ENCODE results near the gene KLHL29. TPM values are rescaled to one million over a fixed set of nuclear protein-coding genes. Genes with fewer than 3 reads are reported as not detected.

The KLHL29 gene
- polyA plus RNA-seq, 1 of the 3 experiments (the other 2 are of a cell fraction), result 4.6 TPM

DNA sequence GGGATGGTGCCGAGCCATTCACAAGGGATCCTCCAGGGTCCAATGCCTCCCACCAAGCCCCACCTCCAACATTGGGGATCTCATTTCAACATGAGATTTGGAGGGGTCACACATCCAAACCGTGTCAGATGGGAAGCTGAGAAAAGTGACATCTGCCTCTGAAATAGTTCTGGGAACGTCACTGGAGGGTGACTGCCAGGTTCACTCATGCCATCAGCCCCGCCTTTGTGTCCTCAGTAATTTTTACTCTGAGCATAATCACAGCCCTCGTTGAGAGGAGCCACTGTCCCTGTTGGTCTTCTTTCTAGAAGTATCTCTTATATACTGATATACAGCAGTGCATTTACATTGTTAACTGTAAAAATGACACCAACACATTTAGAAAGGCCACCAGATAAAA is 67.4 kb downstream of the KLHL29 start (continued):
- TF ChIP-seq FOXM1 (IDR thresholded peaks at IDR 0.05; ENCODE audit: low read depth) (no peak), YY1 (IDR thresholded peaks at IDR 0.05; ENCODE audit: low read depth) (no peak), POLR2AphosphoS5 (IDR thresholded peaks at IDR 0.05; ENCODE audit: low read depth, low read length) (no peak)

DNA sequence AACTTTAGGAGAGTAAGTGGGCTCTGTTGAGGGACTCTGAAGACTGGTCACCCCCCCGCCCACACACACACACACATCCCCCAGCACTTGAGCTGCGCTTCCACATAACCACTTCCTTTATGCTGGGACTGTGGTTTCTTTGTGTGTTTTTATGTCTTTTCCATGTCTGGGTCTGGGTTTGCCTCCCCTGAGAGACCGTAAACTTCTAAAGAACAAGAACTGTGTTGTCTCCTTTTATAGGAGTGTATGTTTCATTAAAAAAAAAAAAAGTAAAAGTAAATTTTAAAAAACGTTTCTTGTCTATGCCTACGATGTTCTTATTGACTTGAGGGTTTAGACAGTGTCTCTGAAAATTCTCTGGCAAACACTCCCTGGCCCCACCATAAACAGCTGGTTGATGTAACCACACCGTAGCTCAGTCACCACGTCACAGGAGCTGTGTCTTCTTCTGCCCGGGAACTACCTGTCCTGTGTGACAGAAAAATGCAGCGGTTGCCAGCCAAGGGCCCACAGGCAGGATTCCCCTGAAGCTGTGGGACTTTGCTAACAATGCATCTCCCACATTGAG is 68.0 kb downstream of the KLHL29 start:
- no peaks in the 10 kb centered on the region for H3K27me3 ChIP-seq (ENCODE audit: insufficient read depth)
- H3K4me3 ChIP-seq (ENCODE audit: low read depth in 2 of 2, low read length in 1 of 2), result no peak overlapping the region
- DNase-seq, result no peak
- H3K4me1 ChIP-seq (ENCODE audit: control insufficient read depth in 1 of 2, insufficient read depth in 2 of 2, low read depth in 1 of 2, low read length in 1 of 2), result peaks cover 11 to 38% of the 10 kb centered on the region in 2 experiments; a peak in 3 of 4 replicates
- no peaks in the 10 kb centered on the region for H4K20me1 ChIP-seq (ENCODE audit: insufficient read depth)
- no peaks in the 10 kb centered on the region for H3K9me3 ChIP-seq
- POLR2A ChIA-PET, result no interaction called here
- H3F3A ChIP-seq (replicated peaks; ENCODE audit: insufficient read depth), result no peaks in the 10 kb centered on the region
- no peak overlapping the region for H3K4me2 ChIP-seq
- no peaks in the 10 kb centered on the region for H3K79me2 ChIP-seq (ENCODE audit: insufficient read depth)
- TF ChIP-seq NFIC (IDR thresholded peaks at IDR 0.05; ENCODE audit: borderline replicate concordance) (no peak), FOXM1 (IDR thresholded peaks at IDR 0.05; ENCODE audit: low read depth) (no peak), CHD2 (IDR thresholded peaks at IDR 0.05; ENCODE audit: low read length, partially characterized antibody) (no peak), RAD21 (IDR thresholded peaks at IDR 0.05; ENCODE audit: low read length) (no peak), EZH2phosphoT487 (IDR thresholded peaks at IDR 0.05; ENCODE audit: borderline replicate concordance, low read depth) (no peak), GATA2 (CRISPR knock-in tag; IDR thresholded peaks at IDR 0.05) (no peak), FOXJ3 (CRISPR knock-in tag; IDR thresholded peaks at IDR 0.05) (no peak), SMC3 (IDR thresholded peaks at IDR 0.05; ENCODE audit: low read depth, low read length) (no peak), NRF1 (IDR thresholded peaks at IDR 0.05; ENCODE audit: low read depth, low read length) (no peak), EP300 (IDR thresholded peaks at IDR 0.05; ENCODE audit: borderline replicate concordance in 1 of 2, low read depth in 1 of 2, low read length in 1 of 2) (no peak), GABPA (IDR thresholded peaks at IDR 0.05; ENCODE audit: low read depth) (no peak), SIN3A (IDR thresholded peaks at IDR 0.05; ENCODE audit: borderline replicate concordance, low read depth, low read length) (no peak), POLR2AphosphoS5 (IDR thresholded peaks at IDR 0.05; ENCODE audit: low read depth, low read length) (no peak), RXRA (IDR thresholded peaks at IDR 0.05; ENCODE audit: borderline replicate concordance, low read depth) (no peak), ELF1 (IDR thresholded peaks at IDR 0.05) (no peak), FOSL2 (IDR thresholded peaks at IDR 0.05; ENCODE audit: borderline replicate concordance, low read depth) (no peak), TEAD4 (IDR thresholded peaks at IDR 0.05; ENCODE audit: borderline replicate concordance, insufficient read depth) (no peak)
- TF ChIP-seq, protein P1, sequence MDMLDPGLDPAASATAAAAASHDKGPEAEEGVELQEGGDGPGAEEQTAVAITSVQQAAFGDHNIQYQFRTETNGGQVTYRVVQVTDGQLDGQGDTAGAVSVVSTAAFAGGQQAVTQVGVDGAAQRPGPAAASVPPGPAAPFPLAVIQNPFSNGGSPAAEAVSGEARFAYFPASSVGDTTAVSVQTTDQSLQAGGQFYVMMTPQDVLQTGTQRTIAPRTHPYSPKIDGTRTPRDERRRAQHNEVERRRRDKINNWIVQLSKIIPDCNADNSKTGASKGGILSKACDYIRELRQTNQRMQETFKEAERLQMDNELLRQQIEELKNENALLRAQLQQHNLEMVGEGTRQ (IDR thresholded peaks at IDR 0.05; ENCODE audit: borderline replicate concordance, low read depth, low read length), result no peak
- TF ChIP-seq, protein P2, sequence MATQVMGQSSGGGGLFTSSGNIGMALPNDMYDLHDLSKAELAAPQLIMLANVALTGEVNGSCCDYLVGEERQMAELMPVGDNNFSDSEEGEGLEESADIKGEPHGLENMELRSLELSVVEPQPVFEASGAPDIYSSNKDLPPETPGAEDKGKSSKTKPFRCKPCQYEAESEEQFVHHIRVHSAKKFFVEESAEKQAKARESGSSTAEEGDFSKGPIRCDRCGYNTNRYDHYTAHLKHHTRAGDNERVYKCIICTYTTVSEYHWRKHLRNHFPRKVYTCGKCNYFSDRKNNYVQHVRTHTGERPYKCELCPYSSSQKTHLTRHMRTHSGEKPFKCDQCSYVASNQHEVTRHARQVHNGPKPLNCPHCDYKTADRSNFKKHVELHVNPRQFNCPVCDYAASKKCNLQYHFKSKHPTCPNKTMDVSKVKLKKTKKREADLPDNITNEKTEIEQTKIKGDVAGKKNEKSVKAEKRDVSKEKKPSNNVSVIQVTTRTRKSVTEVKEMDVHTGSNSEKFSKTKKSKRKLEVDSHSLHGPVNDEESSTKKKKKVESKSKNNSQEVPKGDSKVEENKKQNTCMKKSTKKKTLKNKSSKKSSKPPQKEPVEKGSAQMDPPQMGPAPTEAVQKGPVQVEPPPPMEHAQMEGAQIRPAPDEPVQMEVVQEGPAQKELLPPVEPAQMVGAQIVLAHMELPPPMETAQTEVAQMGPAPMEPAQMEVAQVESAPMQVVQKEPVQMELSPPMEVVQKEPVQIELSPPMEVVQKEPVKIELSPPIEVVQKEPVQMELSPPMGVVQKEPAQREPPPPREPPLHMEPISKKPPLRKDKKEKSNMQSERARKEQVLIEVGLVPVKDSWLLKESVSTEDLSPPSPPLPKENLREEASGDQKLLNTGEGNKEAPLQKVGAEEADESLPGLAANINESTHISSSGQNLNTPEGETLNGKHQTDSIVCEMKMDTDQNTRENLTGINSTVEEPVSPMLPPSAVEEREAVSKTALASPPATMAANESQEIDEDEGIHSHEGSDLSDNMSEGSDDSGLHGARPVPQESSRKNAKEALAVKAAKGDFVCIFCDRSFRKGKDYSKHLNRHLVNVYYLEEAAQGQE (IDR thresholded peaks at IDR 0.05; ENCODE audit: low read depth, low read length), result no peak
- CTCF ChIA-PET, result interaction anchor here (2.1 kb wide), 1 partner anchor 48 kb away, joined by 11 read pairs; no protein-coding TSS in a partner anchor
- H3K27ac ChIP-seq (ENCODE audit: low read depth in 2 of 2, low read length in 1 of 2), result no peak overlapping the region
- H3K9ac ChIP-seq, result no peak overlapping the region
- WGBS (ENCODE audit: low lambda C conversion rate), result 79% methylated on average over 9 of the region's 9 CpGs
- H3K36me3 ChIP-seq (replicated peaks in 1 of 2; ENCODE audit: control insufficient read depth in 1 of 2, insufficient read depth in 2 of 2, low read length in 1 of 2), result no peaks in the 10 kb centered on the region
- no peak overlapping the region for H2AFZ ChIP-seq (ENCODE audit: low read depth)
- H3K9me2 ChIP-seq, result no peaks in the 10 kb centered on the region

Measured in SK-N-SH (cell line).